GM20431 (cell line): ENCODE measurements around the gene SYNPO2.
"Not testable (repeated sequence)": the region's sequence is repeated elsewhere in the genome, so short reads cannot be mapped to it uniquely, and the experiment has no call there.

Source experiments
- in situ Hi-C: fragments of 300-500 bp; cut with MseI, MboI; formaldehyde crosslinking; loops from one replicate; pipeline ENCODE4 v1.15.0; 2020; ENCODE audit warnings: low sequenced_read_pairs; ENCODE audit not compliant: unreplicated experiment

The SYNPO2 gene

GRCh38 chr4:118877797-118878196 lies 10.9 kb upstream of the SYNPO2 start:
- in situ Hi-C loops, result no loop called here

- in situ Hi-C loops, result not testable (repeated sequence)
These were observed 10.1 kb upstream of the SYNPO2 start for GRCh38 chr4:118878507-118878906.

DNA sequence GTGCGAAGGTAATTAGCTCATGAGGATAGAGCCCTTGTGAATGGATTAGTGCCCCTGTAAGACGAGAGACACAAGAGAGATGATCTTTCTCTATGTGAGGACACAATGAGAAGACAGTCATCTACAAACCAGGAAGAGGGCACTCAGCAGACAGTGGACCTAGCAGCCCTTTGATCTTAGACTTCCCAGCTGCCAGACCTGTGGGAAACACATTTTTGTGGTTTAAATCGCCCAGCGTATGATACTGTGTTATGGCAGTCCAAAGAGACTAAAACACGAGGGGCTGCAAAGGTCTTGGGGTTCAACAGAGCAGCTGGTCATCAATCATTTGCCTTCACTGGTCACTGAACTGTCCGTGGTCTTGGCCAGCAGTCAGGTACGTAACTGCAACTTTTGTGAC lies 9.2 kb upstream of the SYNPO2 start:
- in situ Hi-C loops, result no loop called here

GRCh38 chr4:118881512-118882146 lies 7.0 kb upstream of the SYNPO2 start:
- in situ Hi-C loops, result no loop called here

- in situ Hi-C loops, result no loop called here
These were observed 4.8 kb upstream of the SYNPO2 start for GRCh38 chr4:118883861-118884260.

DNA sequence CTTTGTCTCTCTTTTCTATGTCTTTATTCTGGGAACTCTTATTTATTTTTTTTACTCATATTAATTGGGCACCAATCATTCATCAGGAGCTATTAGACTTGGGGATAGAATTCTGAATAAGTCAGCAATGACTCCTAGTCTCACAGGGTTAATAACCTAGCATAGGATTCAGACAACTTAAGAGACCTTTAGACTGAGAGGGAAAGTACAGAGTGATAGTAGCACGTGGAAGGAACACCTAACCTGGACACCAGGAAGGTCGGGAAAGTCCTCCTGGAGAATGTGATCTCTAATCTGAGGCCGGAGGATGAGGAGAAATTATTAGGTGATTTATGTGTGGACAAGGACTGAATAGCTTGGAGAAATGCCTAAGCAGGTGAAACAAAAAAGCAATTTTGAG lies 3.9 kb upstream of the SYNPO2 start:
- in situ Hi-C loops, result no loop called here

DNA sequence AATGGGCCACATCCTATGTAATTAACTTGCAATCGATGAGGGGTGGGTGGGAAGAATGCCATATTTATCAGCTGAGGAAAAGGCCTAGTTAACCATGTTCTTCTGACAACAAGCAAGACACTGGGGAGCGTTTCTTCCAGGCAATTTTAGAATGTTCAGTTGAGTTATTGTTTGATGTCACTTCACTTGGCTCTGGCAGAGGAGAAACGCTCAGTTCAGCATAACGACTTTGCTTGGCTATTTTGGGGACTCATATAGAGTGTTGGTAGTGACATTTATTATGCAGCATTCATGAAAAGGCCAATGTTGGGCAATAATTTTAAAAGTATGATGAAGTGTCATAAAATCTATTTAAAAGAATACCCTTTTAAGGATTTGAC lies 648 bp downstream of the SYNPO2 start:
- in situ Hi-C loops, result no loop called here

DNA sequence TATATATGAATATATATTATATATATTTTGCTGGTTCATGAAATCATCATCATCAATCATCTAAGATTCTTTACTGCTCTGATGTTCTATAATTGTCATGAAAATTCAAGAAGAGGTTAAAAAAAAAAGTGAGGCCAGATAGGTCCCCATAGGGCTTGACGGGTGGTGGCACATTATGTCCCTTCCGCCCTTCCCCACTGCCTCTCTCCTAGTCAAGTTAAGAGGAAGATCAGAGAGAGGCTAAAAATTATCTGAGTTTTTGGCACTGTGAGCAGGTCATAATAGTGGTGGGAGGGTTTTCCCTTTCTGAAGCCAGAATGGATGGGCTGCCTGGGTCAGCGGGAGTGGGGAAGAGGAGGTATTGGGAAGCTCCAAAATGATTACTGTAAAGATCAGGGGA lies 5.4 kb downstream of the SYNPO2 start:
- in situ Hi-C loops, result no loop called here

DNA sequence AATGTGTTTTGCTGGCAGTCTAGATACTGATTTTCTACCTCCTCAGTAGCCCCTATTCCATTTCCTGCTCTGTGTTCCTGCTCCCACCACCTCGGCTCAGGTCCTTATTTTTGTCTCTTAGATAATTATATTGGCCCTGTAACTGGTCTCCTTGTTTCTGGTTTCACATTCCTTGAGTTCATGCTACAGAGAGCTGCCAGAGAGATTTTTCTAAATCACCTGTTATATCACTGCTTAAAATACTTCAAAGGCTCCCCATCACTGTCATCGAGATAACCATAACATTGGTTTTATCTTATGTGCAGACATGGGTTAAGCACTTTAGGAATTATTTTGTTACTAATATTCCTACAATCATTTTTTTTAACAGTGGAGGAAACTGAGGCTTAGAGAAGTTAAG lies 9.6 kb downstream of the SYNPO2 start:
- in situ Hi-C loops, result no loop called here

DNA sequence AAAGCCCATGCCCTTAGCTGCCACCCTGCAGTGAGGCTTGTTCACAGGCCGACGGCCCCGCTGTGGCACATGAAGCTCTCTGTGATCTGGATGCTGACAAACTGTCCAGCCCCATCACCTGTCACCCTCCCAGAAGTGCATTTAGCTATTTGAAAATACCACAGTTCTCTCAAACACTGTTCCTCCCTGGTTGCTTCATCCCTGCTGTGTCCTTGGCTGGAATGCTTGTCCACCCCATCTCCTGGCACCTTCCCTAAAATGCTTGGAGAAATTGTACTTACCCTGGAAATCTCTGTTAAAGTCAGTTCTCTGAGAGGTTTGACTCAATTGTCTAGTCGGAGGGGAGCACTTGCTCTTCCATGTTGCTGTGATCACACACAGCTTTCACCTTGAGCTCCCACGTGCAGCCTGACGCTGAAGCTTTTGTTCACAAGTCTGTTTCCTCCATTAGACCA lies 10.1 kb downstream of the SYNPO2 start:
- in situ Hi-C loops, result no loop called here

- in situ Hi-C loops, result no loop called here
These were observed 15.8 kb downstream of the SYNPO2 start for GRCh38 chr4:118904418-118904817.

GRCh38 chr4:118904935-118905334 lies 16.3 kb downstream of the SYNPO2 start:
- in situ Hi-C loops, result no loop called here

- in situ Hi-C loops, result no loop called here
These were observed 16.9 kb downstream of the SYNPO2 start for GRCh38 chr4:118905566-118905965.

- in situ Hi-C loops, result no loop called here
These were observed 20.7 kb downstream of the SYNPO2 start for GRCh38 chr4:118909173-118909956.

- in situ Hi-C loops, result no loop called here
These were observed 21.6 kb downstream of the SYNPO2 start for GRCh38 chr4:118910221-118910620.

DNA sequence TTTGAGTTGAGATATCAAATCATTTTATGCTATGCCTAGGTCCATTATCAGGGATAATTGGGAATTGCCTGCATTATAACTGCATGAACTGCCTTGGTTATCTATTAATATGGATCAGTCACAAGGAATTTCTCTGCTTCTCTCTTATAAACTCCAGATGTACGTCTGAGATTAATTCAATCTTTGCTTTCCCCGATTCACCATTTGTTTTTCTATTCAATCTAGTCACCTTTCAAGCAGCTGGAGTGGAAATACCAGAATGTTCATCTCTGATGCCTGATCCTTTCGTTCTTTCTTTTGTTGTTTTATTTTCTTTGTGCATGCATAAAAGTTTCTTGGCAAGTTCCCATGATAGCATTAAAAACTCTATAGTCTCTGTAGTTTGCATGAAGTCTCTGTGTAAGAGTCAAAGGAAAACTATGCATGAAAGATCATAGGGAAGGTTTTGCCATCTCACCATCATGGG lies 22.6 kb downstream of the SYNPO2 start:
- in situ Hi-C loops, result no loop called here

- in situ Hi-C loops, result no loop called here
These were observed 26.8 kb downstream of the SYNPO2 start for GRCh38 chr4:118915468-118915867.

DNA sequence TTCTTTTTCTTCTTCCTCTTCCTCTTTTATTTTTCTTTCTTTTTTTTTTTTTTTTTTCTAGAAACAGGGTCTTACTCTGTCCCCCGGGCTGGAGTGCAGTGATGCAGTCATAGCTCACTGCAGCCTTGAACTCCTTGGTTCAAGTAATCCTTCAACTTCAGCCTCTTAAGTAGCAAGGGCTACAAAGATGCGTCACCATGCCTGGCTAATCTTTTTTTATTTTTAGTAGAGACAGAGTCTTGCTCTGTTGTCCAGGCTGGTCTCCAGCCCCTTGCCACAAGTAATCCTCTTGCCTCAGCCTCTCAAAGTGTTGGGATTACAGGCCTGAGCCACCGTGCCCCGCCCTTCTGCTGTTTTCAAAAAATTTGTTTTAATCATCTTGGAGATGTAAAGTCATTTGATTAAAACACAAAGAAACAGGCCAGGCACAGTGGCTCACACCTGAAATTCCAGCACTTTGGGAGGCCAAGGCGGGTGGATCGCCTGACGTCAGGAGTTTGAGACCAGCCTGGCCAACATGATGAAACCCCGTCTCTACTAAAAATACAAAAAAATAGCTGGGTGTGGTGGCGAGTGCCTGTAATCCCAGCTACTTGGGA lies 28.1 kb downstream of the SYNPO2 start:
- in situ Hi-C loops, result no loop called here

DNA sequence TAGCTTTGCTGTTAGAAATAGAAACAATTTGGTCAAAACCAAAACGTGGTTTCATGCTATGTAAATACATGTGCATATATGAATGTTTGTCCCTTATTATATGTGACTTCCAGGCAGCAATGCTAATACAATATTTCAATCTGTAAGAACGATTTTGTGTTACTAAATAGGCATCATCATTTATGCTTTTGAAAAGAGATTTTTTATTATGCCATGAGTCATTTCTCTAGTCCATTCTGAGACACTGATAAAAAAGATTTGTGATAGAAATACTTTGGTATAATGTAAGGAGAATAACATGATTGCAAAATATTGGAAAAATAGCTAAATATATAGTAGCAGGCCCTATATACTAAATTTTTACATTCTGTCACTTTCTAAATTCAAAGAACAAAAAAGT lies 28.9 kb downstream of the SYNPO2 start:
- in situ Hi-C loops, result no loop called here

- in situ Hi-C loops, result no loop called here
These were observed 29.7 kb downstream of the SYNPO2 start for GRCh38 chr4:118918388-118918787.

DNA sequence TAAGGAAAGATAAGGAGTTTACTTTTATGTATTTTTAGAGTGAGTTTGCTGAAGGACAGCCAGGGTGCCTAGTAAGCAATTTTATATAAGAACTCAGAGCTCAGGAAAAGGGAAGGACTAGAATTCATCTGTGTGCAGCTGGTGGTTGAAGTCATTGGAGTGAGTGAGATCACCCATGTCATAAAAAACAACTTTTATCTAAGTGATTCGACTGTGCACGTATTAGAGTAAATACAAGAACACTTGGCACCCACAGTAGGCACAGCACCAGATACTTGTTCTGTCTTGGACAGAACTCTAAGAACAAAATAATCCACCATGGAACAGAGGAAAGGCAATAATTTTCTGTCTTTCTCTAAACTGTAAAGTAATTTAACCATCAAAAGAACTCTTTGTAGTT lies 31.6 kb downstream of the SYNPO2 start:
- in situ Hi-C loops, result no loop called here
